Limb (tissue), 2 donors: ENCODE measurements around the gene MARCKSL1.
"Not testable (repeated sequence)": the region's sequence is repeated elsewhere in the genome, so short reads cannot be mapped to it uniquely, and the experiment has no call there.

ENCODE experiments used
- DNase-seq, 2 donors: peaks; one replicate each; pipeline ENCODE4 v3.0.0-alpha.2; 2016; ENCODE audit errors: extremely low spot score in 2 of 2

The MARCKSL1 gene

GRCh38 chr1:32333251-32333963 lies 2.6 kb downstream of the MARCKSL1 start:
- DNase-seq: no peak

GRCh38 chr1:32332290-32333079 lies 3.5 kb downstream of the MARCKSL1 start:
- DNase-seq: no peak

GRCh38 chr1:32331549-32331948 lies 4.5 kb downstream of the MARCKSL1 start:
- DNase-seq: no peak

GRCh38 chr1:32330558-32331151 lies 5.4 kb downstream of the MARCKSL1 start:
- no peak for DNase-seq

- DNase-seq: no peak
Measured at GRCh38 chr1:32329931-32330466, 6.0 kb downstream of the MARCKSL1 start.

GRCh38 chr1:32327204-32327603 lies 8.8 kb downstream of the MARCKSL1 start:
- DNase-seq: no peak

GRCh38 chr1:32321712-32322291 lies 14.2 kb downstream of the MARCKSL1 start:
- DNase-seq: no peak

- DNase-seq: no peak
Measured at GRCh38 chr1:32318127-32318869, 17.7 kb downstream of the MARCKSL1 start.

GRCh38 chr1:32316903-32317277 lies 19.1 kb downstream of the MARCKSL1 start:
- DNase-seq: no peak

- no peak for DNase-seq
Measured at GRCh38 chr1:32311709-32312393, 24.2 kb downstream of the MARCKSL1 start.

GRCh38 chr1:32309960-32310359 lies 26.1 kb downstream of the MARCKSL1 start:
- DNase-seq: no peak

- no peak for DNase-seq
Measured at GRCh38 chr1:32307324-32307723, 28.7 kb downstream of the MARCKSL1 start.

GRCh38 chr1:32305310-32305709 lies 30.7 kb downstream of the MARCKSL1 start:
- no peak for DNase-seq

GRCh38 chr1:32303997-32304622 lies 31.9 kb downstream of the MARCKSL1 start:
- DNase-seq: no peak

GRCh38 chr1:32303358-32303757 lies 32.7 kb downstream of the MARCKSL1 start:
- no peak for DNase-seq

- DNase-seq: no peak
Measured at GRCh38 chr1:32299327-32299726, 36.7 kb downstream of the MARCKSL1 start.

- DNase-seq: not testable (repeated sequence)
Measured at GRCh38 chr1:32298211-32298610, 37.8 kb downstream of the MARCKSL1 start.

- peak; percentile 81 to 94 for DNase-seq
Measured at GRCh38 chr1:32291708-32292538, 44.1 kb downstream of the MARCKSL1 start, which contains the start of gene HDAC1. Gene HDAC1 (plus strand): TSS chr1:32292083. CDS start chr1:32292170, 87 bp downstream.

GRCh38 chr1:32291145-32291707 lies 44.8 kb downstream of the MARCKSL1 start:
- no peak for DNase-seq
